ENCODE measurements around the gene GPC5.

Gene GPC5

GRCh38 chr13:91398413-91399188 lies at the start of gene GPC5 (continued):
- TF ChIP-seq BCL6B (tag by site-specific recombination; IDR thresholded peaks at IDR 0.05) (no peak), ZNF23 (tag by site-specific recombination; IDR thresholded peaks at IDR 0.05; ENCODE audit: borderline replicate concordance) (no peak), GFI1B (tag by site-specific recombination; IDR thresholded peaks at IDR 0.05) (no peak), KLF9 (tag by site-specific recombination; IDR thresholded peaks at IDR 0.05; ENCODE audit: low read depth) (peak; percentile 73), ZNF311 (tag by site-specific recombination; IDR thresholded peaks at IDR 0.05; ENCODE audit: borderline replicate concordance) (no peak), ZNF423 (tag by site-specific recombination; IDR thresholded peaks at IDR 0.05) (no peak), ZNF501 (tag by site-specific recombination; IDR thresholded peaks at IDR 0.05) (no peak), SP3 (tag by site-specific recombination; IDR thresholded peaks at IDR 0.05) (peak; percentile 53; the same call in 1 of the 2 replicates), ZIC2 (tag by site-specific recombination; IDR thresholded peaks at IDR 0.05) (peak; percentile 66), YY1 (tag by site-specific recombination; IDR thresholded peaks at IDR 0.05) (no peak), ZNF510 (tag by site-specific recombination; IDR thresholded peaks at IDR 0.05; ENCODE audit: insufficient replicate concordance) (no peak), ZNF324 (tag by site-specific recombination; IDR thresholded peaks at IDR 0.05) (no peak), MZF1 (tag by site-specific recombination; IDR thresholded peaks at IDR 0.05; ENCODE audit: borderline replicate concordance) (no peak), ZFHX2 (tag by site-specific recombination; conservative IDR thresholded peaks at IDR 0.05) (no peak; the same call in 1 of the 2 replicates), TCF7L2 (IDR thresholded peaks at IDR 0.05; ENCODE audit: borderline replicate concordance, low read depth, low read length) (no peak), ZNF747 (tag by site-specific recombination; IDR thresholded peaks at IDR 0.05) (no peak), ZNF335 (tag by site-specific recombination; conservative IDR thresholded peaks at IDR 0.05) (peak; percentile 37; the same call in 1 of the 2 replicates), ZNF843 (tag by site-specific recombination; IDR thresholded peaks at IDR 0.05) (no peak), ZNF514 (tag by site-specific recombination; IDR thresholded peaks at IDR 0.05) (no peak), OSR2 (tag by site-specific recombination; IDR thresholded peaks at IDR 0.05) (0 out of 2 replicates have a peak, but pooled peaks have one; percentile 39), ZNF341 (tag by site-specific recombination; IDR thresholded peaks at IDR 0.05; ENCODE audit: low read depth) (peak; percentile 73), ZNF148 (tag by site-specific recombination; IDR thresholded peaks at IDR 0.05; ENCODE audit: borderline replicate concordance) (no peak), ZNF133 (tag by site-specific recombination; IDR thresholded peaks at IDR 0.05) (no peak), ZNF202 (tag by site-specific recombination; IDR thresholded peaks at IDR 0.05; ENCODE audit: borderline replicate concordance) (no peak), PATZ1 (tag by site-specific recombination; IDR thresholded peaks at IDR 0.05) (no peak), REST (tag by site-specific recombination; IDR thresholded peaks at IDR 0.05) (peak; percentile 68)

Data from HEK293 (cell line).